Stimulated activated CD8-positive, alpha-beta memory T cell treated with anti-CD3 and anti-CD28 coated beads, Interleukin-4, amount 100 ng/mL, for 4 hours (primary cell): Measurements from ENCODE around the gene FAM236A.
"Not testable (repeated sequence)": the region's sequence is repeated elsewhere in the genome, so short reads cannot be mapped to it uniquely, and the experiment has no call there.

Experiments
- DNase-seq, 2 donors: peaks; one replicate each; pipeline ENCODE4 v3.0.0-alpha.2; 2020; ENCODE audit warnings: low read depth in 2 of 2, low spot score in 1 of 2

FAM236A gene

GRCh38 chrX:72937906-72938305, at the start of gene FAM236A:
TSS of gene FAM236A (plus strand) at chrX:72938206. CDS start at chrX:72938263, 57 bp downstream.
- not testable (repeated sequence) for DNase-seq

GRCh38 chrX:72889740-72890139, 48.3 kb upstream of the FAM236A start:
- not testable (repeated sequence) for DNase-seq

GRCh38 chrX:72912315-72912714, 25.7 kb upstream of the FAM236A start, which contains the start of gene FAM236C:
TSS of gene FAM236C (plus strand) at chrX:72912615. CDS start at chrX:72912715, 100 bp downstream.
- DNase-seq, result not testable (repeated sequence)

- DNase-seq, result not testable (repeated sequence)
Measured at GRCh38 chrX:72916096-72916495, 21.9 kb upstream of the FAM236A start.

- DNase-seq, result not testable (repeated sequence)
Measured at GRCh38 chrX:72932283-72932682, 5.7 kb upstream of the FAM236A start.

GRCh38 chrX:72936455-72936854, 1.6 kb upstream of the FAM236A start:
- not testable (repeated sequence) for DNase-seq

- not testable (repeated sequence) for DNase-seq
Measured at GRCh38 chrX:72936882-72937455, 1.0 kb upstream of the FAM236A start.

- DNase-seq, result not testable (repeated sequence)
Measured at GRCh38 chrX:72942272-72942671, 4.3 kb downstream of the FAM236A start.

GRCh38 chrX:72943035-72943818, 5.2 kb downstream of the FAM236A start:
- DNase-seq, result not testable (repeated sequence)

GRCh38 chrX:72943819-72944169, 5.8 kb downstream of the FAM236A start, which contains the start of gene DMRTC1:
TSS of gene DMRTC1 (minus strand) at chrX:72943837. CDS start at chrX:72875694, 68,143 bp downstream.
- DNase-seq, result not testable (repeated sequence)

GRCh38 chrX:72959971-72960370, 22.0 kb downstream of the FAM236A start:
- DNase-seq, result not testable (repeated sequence)

- not testable (repeated sequence) for DNase-seq
Measured at GRCh38 chrX:72971859-72972258, 33.9 kb downstream of the FAM236A start.

GRCh38 chrX:72974885-72975284, 36.9 kb downstream of the FAM236A start:
- DNase-seq, result not testable (repeated sequence)

- DNase-seq, result not testable (repeated sequence)
Measured at GRCh38 chrX:72980894-72981469, 43.0 kb downstream of the FAM236A start.
